ENCODE data around the gene GLIS2.
"Not testable (repeated sequence)": the region's sequence is repeated elsewhere in the genome, so short reads cannot be mapped to it uniquely, and the experiment has no call there.

The GLIS2 gene

DNA sequence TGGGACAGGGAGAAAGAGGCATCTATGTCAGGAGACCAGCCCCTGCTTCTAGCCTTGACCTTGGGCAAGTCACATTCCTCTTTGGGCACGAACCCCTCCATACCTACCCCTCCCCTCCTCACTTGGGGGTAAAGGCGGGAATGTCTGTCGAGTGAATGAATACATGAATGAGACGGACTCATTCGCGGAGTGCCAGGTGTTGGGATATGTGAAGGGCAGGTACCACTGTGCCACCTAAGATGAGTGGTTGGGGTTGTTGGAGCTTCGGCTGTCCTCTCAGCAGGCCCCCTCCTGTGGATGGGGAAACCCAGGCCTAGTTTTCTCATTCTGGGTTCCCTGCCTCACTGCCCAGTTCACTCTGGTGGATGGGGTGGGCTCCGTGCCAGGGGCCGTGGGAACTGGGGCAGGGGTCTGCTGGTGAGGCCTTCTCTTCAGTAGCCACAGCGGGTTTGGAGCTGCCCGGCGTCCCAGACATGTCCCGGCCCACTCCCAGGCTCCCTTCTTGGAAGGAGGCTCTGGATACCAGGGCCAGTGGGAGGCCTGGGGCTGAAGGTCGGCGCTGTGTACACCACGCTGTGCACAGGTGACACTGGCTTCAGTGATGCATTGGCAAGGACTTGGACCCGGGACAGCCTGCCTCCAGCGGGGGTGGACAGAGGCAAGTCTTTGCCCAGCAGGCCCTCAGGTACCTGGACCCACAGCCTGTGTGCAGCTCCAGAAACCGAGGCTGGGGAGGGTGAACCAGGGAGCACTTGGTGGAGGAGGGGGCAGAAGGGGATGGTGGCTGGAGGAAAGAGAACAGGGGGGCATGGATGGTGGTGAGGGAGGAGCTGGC lies 5.6 kb downstream of the GLIS2 start:
- DNase-seq = no peak

DNA sequence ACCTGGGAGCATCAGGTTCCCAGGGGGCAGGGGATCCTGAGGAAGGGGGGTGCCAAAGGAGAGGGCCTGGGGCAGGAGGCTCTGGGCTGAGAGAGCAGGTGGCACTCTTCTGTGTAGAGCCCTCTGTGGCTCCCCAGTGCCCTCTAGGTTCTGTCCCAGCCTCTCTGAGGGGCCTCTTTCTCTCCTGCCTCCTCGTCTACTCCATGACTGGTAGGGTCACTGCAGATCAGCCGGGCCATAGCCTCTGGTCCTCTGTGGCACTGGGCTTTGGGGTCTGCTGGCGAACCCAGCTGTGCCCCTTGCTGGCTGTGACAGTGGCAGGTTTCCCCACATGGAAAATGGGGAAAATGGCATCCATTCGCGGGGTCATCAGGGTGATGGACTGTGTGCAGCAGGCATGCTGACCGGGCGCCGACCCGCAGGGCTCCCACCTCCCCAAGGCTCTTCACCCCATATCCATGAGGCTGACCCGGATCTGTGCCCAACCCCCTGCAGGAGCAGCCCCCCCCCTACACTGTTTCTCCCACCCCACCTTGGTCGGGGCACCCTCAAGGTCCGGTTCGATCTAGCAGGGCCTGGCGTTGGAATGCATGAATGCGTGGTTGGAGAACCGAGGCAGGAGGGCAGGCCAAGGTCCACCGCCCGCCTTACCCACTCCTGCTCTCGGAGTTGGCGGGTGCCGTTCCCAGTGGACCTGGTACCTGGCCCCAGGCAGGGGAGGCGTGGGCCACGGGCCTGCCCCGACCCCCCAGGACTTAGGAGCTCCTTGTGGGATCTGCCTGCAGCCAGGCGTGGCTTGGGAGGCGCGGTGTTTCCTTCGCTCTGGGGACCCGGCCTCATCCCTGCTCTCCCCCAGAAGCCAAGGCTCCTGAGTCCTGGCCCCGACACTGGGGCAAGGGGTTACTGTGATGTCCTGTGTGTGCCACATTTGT lies 6.5 kb downstream of the GLIS2 start:
- no peak for DNase-seq

DNA sequence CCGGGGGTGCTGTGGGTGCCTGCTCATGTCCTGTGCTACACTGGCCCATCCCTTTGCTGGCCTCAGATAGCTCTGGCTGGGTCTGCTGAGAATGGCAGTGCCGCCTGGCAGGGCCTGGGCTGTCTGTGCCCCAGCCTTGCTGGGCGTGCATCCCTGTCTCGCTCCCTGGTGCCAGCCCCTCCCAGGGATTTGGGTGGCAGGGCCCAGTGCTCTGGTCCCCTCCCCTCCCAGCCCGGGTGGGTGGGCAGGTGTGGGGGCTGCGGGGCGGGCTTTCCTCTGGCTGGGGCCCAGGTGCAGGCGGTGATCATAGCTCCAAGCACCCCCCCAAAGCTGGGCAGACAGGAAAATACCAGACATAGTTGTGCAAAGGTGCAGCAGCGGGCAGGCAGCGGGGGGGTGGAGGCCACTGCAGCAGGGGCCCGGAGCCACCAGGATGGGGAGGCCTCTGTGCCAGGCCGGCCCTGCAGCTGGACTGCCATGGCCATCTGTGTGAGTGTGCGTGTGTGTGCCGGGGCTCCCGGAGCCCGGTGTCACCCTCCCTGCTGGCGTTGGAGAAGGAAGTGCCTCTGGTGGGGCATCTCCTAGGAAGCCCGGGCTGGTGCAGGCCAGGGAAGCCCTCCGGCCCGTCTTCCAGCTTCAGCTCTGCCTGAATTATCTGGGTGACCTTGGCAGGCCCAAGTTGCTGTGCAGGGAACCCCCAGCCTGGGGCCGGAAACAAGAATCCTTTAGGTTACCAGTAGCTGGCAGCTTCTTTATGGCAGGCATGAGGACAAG lies 7.4 kb downstream of the GLIS2 start:
- no peak for DNase-seq

DNA sequence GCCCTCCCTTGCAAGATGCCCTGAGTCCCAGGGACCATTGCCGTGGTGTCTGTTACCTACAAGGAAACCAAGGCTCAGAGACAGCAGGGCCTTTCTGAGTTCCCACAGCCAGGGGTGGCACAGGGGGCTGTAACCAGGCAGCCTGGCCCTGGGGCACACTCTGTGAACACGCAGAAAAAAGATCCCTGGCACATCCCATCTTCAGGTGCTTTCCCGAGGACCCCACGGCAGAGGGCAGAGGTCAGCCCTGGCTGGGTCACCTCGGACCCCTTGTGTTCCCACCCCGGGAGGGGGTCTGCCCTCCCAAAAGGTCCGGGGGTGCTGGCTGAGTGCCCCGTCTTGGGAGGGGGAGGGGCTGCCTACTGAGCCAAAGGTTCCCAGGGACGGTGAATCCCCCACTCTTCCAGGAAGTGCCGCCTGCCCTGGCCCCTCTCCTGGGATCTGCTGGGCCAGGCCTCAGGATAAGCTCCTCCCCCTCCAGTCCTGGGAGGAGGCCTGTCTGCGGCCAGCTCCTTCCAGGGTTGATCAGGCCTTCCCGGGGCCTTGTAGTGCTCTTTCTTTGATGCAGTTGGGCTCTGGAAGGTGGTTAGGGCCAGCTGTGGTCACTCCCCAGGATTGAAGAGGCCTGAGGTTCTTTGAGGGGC lies 8.1 kb downstream of the GLIS2 start:
- no peak for DNase-seq

DNA sequence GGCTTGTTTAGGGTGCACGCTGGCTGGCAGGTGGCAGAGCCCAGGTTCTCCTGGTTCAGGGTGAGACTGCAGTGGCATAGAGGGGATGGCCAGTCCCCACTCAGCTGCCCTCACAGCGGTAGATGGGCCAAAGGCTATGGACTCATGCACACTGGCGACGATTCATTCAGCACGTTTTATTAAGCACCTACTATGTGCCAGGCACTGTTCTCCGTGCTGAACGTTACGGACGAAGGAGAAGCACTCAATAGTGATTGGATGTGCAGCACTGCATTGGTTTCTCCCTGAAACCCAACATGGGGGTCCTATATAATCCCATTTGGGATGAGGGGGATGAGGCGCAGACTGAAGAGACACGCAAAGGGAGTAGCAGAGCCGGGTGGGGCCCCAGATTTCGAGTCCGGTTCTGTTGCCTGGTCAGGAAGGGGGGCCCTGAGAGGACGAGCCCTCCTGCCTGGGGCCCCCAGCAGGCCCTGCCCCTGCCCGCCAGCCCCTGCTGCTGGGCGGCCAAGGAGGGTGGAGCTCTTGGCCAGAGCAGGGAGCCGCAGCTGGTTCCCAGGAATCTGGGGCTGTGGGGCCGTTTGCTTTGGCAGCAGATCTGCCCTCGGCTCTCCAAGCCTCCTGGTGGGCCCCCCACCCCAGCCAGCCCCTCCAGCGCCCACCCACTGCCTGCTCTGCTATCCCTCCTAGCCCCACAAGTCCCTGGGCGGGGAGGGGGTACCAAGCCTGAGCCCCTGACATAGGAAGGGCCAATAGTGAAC lies 8.8 kb downstream of the GLIS2 start:
- DNase-seq = no peak

DNA sequence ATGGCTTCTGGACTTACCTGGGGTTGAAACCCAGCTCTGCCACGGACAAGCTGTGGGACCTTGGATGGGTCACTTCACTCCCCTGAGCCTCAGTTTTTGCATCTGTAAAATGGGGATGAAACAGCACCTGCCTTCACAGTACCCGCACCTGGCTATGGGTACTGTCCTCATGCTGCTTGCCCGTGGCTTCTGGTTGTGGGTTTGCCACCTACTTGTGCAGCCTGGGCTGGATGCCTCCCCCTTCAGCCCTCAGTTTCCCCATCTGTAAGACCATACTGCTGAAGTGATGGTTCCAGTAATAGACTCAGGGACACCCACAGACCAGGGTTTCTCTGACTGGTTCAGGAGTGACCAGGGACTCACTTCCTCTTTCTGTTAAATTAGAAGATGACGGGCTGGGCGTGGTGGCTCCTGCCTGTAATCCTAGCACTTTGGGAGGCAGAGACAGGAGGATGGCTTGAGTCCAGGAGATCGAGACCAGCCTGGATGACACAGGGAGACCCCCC lies 9.4 kb downstream of the GLIS2 start:
- peak; percentile 90 for DNase-seq

DNA sequence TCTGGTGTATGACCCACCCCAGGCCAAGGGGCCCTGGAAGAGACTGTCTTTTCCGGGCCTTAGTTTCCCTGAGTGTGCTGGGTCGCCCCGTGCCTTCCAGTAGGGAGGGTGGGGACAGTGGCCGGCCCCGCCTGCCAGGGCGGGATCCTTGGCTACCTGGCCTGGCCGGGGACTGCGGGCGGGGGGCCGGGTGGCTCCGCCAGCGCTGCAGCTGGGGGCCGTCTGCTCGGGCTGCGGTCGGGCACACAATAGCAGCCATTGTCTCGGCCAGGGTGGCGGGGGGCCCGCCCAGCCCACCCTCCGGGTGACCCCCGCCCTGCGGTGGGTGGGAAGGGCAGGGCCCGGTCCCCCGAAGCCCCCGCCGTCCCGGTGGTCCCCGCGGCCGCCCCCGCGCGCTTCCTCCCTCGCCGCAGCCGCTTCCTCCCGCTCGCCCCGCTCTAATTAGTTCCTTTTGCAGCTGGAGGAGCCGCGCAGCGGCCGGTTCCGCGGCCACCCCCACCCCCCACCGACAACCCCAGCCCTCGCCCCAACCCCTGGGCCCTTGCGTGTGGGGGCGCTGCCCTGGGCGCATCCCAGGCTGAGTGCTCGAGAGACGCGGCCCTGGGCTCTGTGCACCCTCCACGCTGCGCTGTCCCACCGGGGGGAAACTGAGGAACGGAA lies 11.6 kb downstream of the GLIS2 start:
- DNase-seq = no peak

DNA sequence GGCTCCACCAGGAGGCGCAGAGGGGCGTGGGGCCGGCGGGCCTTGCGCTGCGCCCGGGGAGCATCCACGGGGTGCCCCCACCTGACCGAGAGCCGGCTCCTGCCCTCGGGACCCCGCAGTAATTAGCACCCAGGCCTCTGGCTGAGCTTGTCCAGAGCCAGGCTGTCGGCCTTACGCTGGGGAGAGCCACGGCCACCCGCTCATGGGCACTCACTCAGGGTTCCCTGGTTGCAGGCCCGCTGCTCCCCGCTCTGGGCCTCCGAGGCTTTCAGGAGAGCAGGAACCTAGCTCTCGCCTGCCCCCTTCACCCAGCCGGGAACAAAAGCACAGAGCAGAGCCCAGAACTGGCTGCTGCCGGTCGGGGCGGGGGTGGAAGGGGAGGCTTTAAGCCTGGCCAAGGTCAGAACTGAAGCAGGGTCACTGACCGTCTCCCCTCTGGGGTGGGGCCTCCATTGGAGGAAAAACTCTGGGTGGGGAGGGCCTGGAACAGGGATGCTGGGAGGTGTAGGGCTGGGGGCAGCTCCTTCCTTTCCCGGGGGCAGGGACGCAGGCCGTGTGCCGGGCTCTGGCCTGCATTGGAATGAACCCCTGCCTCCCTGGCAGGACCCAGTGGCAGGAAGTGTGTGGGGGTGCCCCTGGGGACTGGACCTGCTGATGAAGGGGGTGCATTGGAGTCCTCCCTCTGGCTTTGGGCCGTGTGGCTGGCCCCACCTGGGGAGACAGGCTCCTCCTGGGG lies 12.3 kb downstream of the GLIS2 start:
- peak; percentile 63 for DNase-seq

DNA sequence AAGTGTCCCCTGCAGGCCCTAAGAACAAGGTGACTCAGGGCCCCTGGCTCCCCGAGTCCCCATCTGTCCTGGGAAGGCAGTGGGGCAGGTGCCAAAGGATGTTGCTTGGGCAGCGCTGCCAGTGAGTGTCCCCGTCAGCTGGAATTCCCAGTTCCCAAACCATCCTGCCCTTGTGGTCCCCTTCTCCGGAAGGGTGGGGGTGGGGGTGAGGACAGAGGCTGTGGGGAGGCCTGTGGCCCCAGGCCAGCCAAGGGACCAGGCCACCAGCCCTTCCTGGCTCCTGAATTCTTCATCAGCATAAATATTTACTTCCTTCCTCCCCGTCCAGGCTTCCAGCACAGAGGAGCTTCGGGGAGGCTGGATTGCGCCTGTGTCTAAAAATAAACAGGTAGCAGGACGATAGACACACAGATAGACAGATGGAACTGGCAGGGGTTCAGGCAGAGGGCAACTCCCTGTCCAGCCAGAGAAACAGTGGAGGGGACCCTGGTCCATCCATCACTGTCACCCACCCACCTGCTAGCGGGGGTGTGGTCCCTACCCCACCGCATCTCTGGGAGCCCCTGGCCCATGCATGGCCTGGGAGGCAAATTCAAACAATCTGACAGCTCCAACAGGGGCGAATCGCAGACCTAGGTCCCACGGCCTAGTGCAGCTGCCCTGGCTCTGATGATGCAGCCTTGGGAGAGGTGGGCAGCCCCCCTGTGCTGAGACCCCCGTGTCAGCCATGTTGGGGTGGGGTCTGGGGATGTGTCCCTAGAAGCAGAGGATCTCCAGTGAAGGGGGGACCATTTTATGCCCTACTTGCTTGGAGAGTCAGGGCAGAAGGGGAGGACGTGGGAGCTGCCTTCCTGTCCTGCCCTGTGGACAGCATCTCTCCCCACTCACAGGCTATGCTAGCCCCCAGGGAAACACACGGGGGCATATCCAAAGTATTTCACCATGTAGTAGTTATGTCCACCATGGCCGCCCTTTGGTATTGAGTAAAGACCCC lies 13.2 kb downstream of the GLIS2 start:
- DNase-seq = no peak

DNA sequence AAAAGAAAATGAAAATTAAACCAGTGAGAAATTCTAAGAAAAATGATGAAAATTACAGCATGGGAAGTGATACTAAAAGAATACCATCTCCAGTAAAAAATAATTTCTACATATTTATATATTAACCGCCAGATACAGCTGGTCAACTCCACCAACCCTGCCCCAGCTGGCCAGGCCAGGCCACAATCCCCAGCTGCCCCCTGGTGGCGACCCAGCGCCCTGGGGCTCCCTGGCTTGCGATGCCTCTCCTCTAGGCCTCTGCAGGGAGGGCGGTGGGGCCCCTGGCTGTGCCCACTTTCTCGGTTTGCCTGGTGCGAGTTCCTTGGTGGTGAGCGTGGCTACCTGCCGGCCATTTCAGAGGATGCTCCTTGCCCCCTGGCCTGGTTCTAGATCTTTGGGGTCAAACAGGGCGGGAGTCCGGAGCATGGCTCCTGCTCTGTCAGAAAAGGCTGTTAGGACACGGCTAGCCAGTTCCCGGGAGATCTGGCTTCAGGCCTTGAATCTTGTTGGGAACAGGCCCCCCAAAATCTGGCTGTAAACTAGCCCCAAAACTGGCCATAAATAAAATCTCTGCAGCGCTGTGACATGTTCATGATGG lies 14.5 kb downstream of the GLIS2 start:
- DNase-seq = peak; percentile 36

DNA sequence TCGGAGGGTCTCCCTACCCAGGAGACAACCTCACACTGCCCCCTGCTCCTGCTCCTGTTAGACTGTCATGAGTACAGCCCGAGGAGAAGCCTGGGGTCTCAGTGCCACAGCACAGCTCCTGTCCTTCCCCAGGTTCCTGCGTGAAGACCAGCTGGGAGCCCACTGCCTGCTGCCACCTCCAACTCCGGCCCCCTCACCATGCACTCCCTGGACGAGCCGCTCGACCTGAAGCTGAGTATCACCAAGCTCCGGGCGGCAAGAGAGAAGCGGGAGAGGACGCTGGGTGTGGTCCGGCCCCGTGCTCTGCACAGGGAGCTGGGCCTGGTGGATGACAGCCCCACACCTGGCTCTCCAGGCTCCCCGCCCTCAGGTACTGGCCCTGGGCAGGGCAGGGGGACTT lies 16.2 kb downstream of the GLIS2 start:
- no peak for DNase-seq

DNA sequence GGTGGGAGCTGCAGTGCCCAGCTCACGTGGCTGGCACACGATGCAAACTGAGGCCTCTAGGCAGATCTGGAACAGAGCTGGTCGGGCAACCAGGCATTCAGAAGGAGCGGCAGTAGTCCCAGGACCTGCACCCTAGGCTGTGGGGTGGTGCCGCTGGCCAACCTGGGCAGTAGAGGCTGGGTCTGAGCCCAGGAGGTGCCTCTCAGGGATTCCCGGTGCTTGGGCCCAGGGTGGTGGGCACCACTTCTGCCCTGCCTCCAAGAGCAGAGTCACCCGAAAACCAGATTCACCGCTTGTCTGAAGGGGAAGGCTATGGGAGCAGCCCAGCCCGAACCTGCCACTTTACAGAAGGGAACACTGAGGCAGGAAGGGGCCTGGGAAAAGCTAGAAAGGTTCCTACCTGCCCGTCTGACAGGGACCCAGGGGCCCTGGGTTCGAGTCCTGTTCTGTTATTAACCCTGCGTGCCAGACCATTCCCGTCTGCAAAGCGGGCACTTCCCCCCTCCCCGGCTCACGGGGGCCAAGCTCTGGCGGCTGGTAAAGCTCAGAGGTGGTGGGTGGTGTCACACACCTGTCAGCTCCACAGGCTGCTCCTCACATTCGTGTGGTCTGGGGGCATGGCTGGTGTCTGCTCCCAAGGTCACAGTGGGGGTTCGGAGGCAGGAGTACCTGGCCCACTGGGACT lies 16.9 kb downstream of the GLIS2 start:
- no peak for DNase-seq

DNA sequence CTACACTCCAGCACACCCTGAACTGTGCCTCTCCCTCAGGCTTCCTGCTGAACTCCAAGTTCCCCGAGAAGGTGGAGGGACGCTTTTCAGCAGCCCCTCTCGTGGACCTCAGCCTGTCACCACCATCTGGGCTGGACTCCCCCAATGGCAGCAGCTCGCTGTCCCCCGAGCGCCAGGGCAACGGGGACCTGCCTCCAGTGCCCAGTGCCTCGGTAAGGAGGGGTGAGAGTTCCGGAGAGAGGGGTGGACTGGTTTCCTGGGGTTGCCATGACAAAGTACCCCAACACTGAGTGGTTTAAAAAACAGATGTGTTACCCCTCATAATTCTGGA lies 17.4 kb downstream of the GLIS2 start:
- no peak for DNase-seq

DNA sequence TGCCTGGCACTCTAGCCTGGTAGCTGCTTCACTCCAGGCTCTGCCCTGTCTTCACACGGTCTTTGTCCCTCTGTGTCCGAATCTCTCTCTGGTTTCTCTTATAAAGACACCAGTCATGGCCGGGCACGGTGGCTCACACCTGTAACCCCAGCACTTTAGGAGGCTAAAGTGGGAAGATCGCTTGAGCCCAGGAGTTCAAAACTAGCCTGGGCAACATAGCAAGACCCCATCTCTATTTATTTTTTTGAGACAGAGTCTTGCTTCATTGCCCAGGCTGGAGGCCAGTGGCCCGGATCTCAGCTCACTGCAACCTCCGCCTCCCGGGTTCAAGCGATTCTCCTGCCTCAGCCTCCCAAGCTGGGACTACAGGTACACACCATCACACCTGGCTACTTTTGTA lies 17.8 kb downstream of the GLIS2 start:
- not testable (repeated sequence) for DNase-seq

DNA sequence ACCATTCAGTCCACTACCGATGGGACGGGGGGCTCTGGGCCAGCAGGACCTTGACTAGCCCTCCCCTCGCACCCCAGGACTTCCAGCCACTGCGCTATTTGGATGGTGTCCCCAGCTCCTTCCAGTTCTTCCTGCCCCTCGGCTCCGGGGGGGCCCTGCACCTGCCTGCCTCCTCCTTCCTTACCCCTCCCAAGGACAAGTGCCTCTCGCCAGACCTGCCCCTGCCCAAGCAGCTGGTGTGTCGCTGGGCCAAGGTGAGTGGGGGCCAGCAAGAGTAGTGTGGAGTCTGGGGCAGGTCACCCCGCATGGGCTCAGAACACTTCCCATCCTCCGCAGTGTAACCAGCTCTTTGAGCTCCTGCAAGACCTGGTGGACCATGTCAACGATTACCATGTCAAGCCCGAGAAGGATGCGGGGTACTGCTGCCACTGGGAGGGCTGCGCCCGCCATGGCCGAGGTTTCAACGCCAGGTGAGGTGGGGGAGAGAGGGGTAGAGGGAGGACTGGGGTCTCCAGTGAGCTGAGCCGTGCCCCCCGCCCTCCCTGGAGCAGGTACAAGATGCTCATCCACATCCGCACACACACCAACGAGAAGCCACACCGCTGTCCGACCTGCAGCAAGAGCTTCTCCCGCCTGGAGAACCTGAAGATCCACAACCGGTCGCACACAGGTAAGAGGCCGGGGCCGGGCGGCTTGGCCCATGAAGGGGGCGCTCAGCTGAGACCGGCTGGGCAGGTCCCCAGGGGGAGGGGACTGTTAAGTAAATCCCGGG lies 19.0 kb downstream of the GLIS2 start:
- no peak for DNase-seq

DNA sequence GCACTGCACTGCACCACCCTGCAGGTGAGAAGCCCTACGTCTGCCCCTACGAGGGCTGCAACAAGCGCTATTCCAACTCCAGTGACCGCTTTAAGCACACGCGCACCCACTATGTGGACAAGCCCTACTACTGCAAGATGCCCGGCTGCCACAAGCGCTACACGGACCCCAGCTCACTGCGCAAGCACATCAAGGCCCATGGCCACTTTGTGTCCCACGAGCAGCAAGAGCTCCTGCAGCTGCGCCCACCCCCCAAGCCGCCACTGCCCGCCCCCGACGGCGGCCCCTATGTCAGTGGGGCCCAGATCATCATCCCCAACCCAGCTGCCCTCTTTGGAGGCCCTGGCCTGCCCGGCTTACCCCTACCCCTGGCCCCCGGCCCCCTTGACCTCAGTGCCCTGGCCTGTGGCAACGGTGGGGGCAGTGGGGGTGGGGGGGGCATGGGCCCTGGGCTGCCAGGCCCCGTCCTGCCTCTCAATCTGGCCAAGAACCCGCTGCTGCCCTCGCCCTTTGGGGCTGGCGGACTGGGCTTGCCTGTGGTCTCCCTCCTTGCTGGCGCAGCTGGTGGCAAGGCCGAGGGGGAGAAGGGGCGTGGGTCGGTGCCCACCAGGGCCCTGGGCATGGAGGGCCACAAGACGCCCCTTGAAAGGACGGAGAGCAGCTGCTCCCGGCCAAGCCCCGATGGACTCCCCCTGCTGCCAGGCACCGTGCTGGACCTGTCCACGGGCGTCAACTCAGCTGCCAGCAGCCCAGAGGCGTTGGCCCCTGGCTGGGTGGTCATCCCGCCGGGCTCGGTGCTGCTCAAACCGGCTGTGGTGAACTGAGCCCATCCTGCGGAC lies 21.1 kb downstream of the GLIS2 start:
- DNase-seq = no peak

Data from MV-4-11 (cell line).